Panc1 (cell line): ENCODE data around the gene ATP6V0D1. TPM values are rescaled to one million over a fixed set of nuclear protein-coding genes. Genes with fewer than 3 reads are reported as not detected.

Experiments
- ATAC-seq: fragments of 200-7000 bp; cut with Tn5 transposase; 2 replicates; pipeline ENCODE4 v1.9.1; 2020; ENCODE audit warnings: mild to moderate bottlenecking, moderate library complexity
- BruUV-seq: library from RNA; stranded (reverse); fragments of 400-500 nt; replicated peaks from 2 replicates; lab custom pipeline; 2021; lab: Mats Ljungman, UMichigan
- CTCF ChIA-PET: fragments of 300-600 bp; sonication (Branson Sonifier 250); formaldehyde crosslinking; loops from one replicate; lab custom pipeline; 2022; ENCODE audit warnings: antibody characterized with exemption; lab: Charles Lee
- POLR2A ChIA-PET: fragments of 300-600 bp; sonication (Branson Sonifier 250); formaldehyde crosslinking; loops from one replicate; lab custom pipeline; 2022; ENCODE audit warnings: antibody characterized with exemption; lab: Charles Lee
- DNase-seq: peaks from one replicate; pipeline ENCODE4 v3.0.0-alpha.2; 2010; ENCODE audit warnings: low read depth, low spot score
- H3K27ac ChIP-seq: 2 replicates; pipeline ENCODE4 v1.5.1; 2011; ENCODE audit warnings: mild to moderate bottlenecking, low read length, inconsistent platforms
- H3K27me3 ChIP-seq: fragments of 200-500 bp; sonication (Bioruptor generic); 2 replicates; pipeline ENCODE4 v1.6.0; 2014; ENCODE audit warnings: low read length, inconsistent platforms; ENCODE audit not compliant: control insufficient read depth, insufficient read depth
- H3K36me3 ChIP-seq: fragments of 200-500 bp; sonication (Bioruptor generic); 2 replicates; pipeline ENCODE4 v1.5.1; 2014; ENCODE audit warnings: inconsistent platforms, mild to moderate bottlenecking, low read length, moderate library complexity; ENCODE audit not compliant: control insufficient read depth, insufficient read depth
- H3K4me1 ChIP-seq: 2 replicates; pipeline ENCODE4 v1.5.1; 2011; ENCODE audit warnings: inconsistent platforms, mild to moderate bottlenecking, low read length, moderate library complexity; ENCODE audit not compliant: control insufficient read depth, insufficient read depth
- H3K4me3 ChIP-seq, 2 experiments: 2 replicates each; pipeline ENCODE4 v1.5.1; 2011 to 2012; ENCODE audit warnings: low read depth in 2 of 2, low read length in 2 of 2, mild to moderate bottlenecking in 2 of 2, inconsistent platforms in 1 of 2, moderate library complexity in 1 of 2
- H3K9me3 ChIP-seq: fragments of 200-500 bp; sonication (Bioruptor generic); 2 replicates; pipeline ENCODE4 v1.5.1; 2014; ENCODE audit warnings: low read depth, mild to moderate bottlenecking, inconsistent platforms, low read length, moderate library complexity; ENCODE audit not compliant: control insufficient read depth, insufficient read depth
- POLR2AphosphoS5 ChIP-seq: IDR thresholded peaks from 2 replicates; pipeline ENCODE4 v1.6.1; 2012; ENCODE audit warnings: mild to moderate bottlenecking, low read depth, low read length, moderate library complexity
- SIN3A ChIP-seq: IDR thresholded peaks from 2 replicates; pipeline ENCODE4 v1.6.1; 2012; ENCODE audit warnings: low read depth, mild to moderate bottlenecking, low read length, moderate library complexity, borderline replicate concordance; ENCODE audit not compliant: insufficient read depth
- TCF7L2 ChIP-seq: IDR thresholded peaks from 2 replicates; pipeline ENCODE4 v1.6.1; 2011; ENCODE audit warnings: mild to moderate bottlenecking, low read depth, low read length, inconsistent platforms
- in situ Hi-C: cut with HindIII; loops from 2 replicates; pipeline ENCODE4 v1.10.0; 2016; ENCODE audit warnings: low sequenced_read_pairs, low pct_unique_long_range_greater_than_20kb
- intact Hi-C: fragments of 100-400 bp; cut with micrococcal nuclease; formaldehyde crosslinking; loops from one replicate; pipeline ENCODE4 v1.10.0; 2022; ENCODE audit not compliant: unreplicated experiment
- total RNA-seq: library from RNA; stranded (reverse); gene quantifications from one replicate; pipeline ENCODE4 v1.2.1, GENCODE V29; 2021; ENCODE audit not compliant: unreplicated experiment
- TF ChIP-seq, protein P1 (sequence below), 2 experiments: IDR thresholded peaks; 2 replicates each; pipeline ENCODE4 v1.6.1; 2011 to 2012; ENCODE audit warnings: low read depth in 2 of 2, control low read depth in 1 of 2, low read length in 1 of 2, mild to moderate bottlenecking in 1 of 2, moderate library complexity in 1 of 2; ENCODE audit not compliant: insufficient read depth in 1 of 2
- TF ChIP-seq, protein P2 (sequence below): fragments of 450-650 bp; IDR thresholded peaks from 2 replicates; pipeline ENCODE4 v1.5.1; 2017; ENCODE audit warnings: mild to moderate bottlenecking

ATP6V0D1 gene
- total RNA-seq, 1 experiment from 2014 or later, result 70.8 TPM

DNA sequence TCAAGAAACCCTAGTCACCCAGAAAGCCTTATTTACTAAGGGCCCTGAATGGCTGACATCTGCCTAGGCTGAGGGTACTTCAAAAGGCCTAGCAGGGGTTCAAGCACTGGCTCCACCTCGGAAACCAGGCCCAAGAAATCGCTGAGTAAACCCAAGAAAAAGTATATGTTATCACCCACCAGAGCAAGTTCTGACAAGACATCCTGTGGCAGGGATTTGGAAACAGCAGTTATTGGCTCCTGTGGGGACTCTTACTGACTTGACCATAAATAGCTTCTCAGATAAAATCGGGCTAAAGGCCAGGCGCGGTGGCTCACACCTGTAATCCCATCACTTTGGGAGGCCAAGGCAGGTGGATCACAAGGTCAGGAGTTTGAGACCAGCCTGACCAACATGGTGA is 12.2 kb downstream of the ATP6V0D1 start:
- Histone ChIP-seq H3K36me3 (no peaks in the 10 kb centered on the region), H3K27me3 (no peaks in the 10 kb centered on the region), H3K4me3 (no peak overlapping the region), H3K4me1 (no peaks in the 10 kb centered on the region), H3K27ac (no peak overlapping the region), H3K9me3 (no peaks in the 10 kb centered on the region)
- in situ Hi-C loops, result no loop called here
- no peak for DNase-seq
- BruUV-seq, result no TSS peak
- POLR2A ChIA-PET, result no interaction called here
- intact Hi-C loops, result no loop called here
- ATAC-seq, result no peak
- CTCF ChIA-PET, result no interaction called here
- TF ChIP-seq POLR2AphosphoS5 (no peak), TCF7L2 (no peak), SIN3A (no peak)
- TF ChIP-seq, protein P1, sequence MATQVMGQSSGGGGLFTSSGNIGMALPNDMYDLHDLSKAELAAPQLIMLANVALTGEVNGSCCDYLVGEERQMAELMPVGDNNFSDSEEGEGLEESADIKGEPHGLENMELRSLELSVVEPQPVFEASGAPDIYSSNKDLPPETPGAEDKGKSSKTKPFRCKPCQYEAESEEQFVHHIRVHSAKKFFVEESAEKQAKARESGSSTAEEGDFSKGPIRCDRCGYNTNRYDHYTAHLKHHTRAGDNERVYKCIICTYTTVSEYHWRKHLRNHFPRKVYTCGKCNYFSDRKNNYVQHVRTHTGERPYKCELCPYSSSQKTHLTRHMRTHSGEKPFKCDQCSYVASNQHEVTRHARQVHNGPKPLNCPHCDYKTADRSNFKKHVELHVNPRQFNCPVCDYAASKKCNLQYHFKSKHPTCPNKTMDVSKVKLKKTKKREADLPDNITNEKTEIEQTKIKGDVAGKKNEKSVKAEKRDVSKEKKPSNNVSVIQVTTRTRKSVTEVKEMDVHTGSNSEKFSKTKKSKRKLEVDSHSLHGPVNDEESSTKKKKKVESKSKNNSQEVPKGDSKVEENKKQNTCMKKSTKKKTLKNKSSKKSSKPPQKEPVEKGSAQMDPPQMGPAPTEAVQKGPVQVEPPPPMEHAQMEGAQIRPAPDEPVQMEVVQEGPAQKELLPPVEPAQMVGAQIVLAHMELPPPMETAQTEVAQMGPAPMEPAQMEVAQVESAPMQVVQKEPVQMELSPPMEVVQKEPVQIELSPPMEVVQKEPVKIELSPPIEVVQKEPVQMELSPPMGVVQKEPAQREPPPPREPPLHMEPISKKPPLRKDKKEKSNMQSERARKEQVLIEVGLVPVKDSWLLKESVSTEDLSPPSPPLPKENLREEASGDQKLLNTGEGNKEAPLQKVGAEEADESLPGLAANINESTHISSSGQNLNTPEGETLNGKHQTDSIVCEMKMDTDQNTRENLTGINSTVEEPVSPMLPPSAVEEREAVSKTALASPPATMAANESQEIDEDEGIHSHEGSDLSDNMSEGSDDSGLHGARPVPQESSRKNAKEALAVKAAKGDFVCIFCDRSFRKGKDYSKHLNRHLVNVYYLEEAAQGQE (IDR thresholded peaks at IDR 0.05; ENCODE audit: insufficient read depth in 1 of 2, low read depth in 2 of 2, low read length in 1 of 2), result no peak
- TF ChIP-seq, protein P2, sequence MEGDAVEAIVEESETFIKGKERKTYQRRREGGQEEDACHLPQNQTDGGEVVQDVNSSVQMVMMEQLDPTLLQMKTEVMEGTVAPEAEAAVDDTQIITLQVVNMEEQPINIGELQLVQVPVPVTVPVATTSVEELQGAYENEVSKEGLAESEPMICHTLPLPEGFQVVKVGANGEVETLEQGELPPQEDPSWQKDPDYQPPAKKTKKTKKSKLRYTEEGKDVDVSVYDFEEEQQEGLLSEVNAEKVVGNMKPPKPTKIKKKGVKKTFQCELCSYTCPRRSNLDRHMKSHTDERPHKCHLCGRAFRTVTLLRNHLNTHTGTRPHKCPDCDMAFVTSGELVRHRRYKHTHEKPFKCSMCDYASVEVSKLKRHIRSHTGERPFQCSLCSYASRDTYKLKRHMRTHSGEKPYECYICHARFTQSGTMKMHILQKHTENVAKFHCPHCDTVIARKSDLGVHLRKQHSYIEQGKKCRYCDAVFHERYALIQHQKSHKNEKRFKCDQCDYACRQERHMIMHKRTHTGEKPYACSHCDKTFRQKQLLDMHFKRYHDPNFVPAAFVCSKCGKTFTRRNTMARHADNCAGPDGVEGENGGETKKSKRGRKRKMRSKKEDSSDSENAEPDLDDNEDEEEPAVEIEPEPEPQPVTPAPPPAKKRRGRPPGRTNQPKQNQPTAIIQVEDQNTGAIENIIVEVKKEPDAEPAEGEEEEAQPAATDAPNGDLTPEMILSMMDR, result no peak

DNA sequence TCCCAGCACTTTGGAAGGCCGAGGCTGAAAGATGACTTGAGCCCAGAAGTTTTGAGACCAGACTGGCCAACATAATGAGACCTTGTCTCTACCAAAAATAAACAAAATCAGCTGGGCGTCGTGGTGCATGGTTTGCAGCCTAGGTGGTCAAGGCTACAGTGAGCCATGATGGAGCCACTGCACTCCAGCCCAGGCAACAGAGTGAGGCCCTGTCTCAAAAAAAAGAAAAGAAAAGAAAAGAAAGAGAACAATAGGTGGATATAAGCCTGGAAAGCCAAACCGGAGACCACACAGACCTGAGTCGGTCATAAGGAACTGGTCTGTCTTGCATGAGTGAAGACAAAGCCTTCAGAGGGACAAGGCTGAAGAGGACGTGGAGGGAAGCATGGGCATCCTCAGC is 14.4 kb downstream of the ATP6V0D1 start:
- DNase-seq (no peak), ATAC-seq (no peak)
- TF ChIP-seq, protein P1 (IDR thresholded peaks at IDR 0.05; ENCODE audit: insufficient read depth in 1 of 2, low read depth in 2 of 2, low read length in 1 of 2), result no peak
- TF ChIP-seq TCF7L2, result no peak
- TF ChIP-seq SIN3A, result no peak
- TF ChIP-seq POLR2AphosphoS5, result no peak
- TF ChIP-seq, protein P2, result no peak
- Histone ChIP-seq H3K9me3 (no peaks in the 10 kb centered on the region), H3K4me3 (no peak overlapping the region), H3K27me3 (no peaks in the 10 kb centered on the region), H3K27ac (no peak overlapping the region), H3K4me1 (no peaks in the 10 kb centered on the region), H3K36me3 (no peaks in the 10 kb centered on the region)
- CTCF ChIA-PET, result interaction anchor here (1.6 kb wide), 1 partner anchor 38 kb away, joined by 6 read pairs; no protein-coding TSS in a partner anchor
- POLR2A ChIA-PET, result no interaction called here
- no TSS peak for BruUV-seq
- intact Hi-C loops (no loop called here), in situ Hi-C loops (no loop called here)
